ENCODE measurements around the gene PDXDC1. TPM values are rescaled to one million over a fixed set of nuclear protein-coding genes. Genes with fewer than 3 reads are reported as not detected.

PDXDC1 gene
- total RNA-seq, 3 donors from 2014 or later: 66.4 to 86.6 (median 82.9) TPM

- Histone ChIP-seq H3K36me3 (no peaks in the 10 kb centered on the region), H3K4me1 (no peaks in the 10 kb centered on the region), H3K4me3 (no peak overlapping the region), H3K27ac (no peak overlapping the region), H3K27me3 (no peaks in the 10 kb centered on the region), H3K9me3 (no peaks in the 10 kb centered on the region)
- intact Hi-C loops (cut with DNase I; ENCODE audit: low total_unique reads): no loop called here
- TF ChIP-seq POLR2AphosphoS5 (IDR thresholded peaks at IDR 0.05) (no peak), CTCF (IDR thresholded peaks at IDR 0.05) (no peak), POLR2A (IDR thresholded peaks at IDR 0.05) (no peak)
- DNase-seq (ENCODE audit: low spot score in 2 of 2): peak in 1 of 2 donors; percentile 48
Observed at GRCh38 chr16:14955546-14956231, 19.1 kb upstream of the PDXDC1 start.

DNA sequence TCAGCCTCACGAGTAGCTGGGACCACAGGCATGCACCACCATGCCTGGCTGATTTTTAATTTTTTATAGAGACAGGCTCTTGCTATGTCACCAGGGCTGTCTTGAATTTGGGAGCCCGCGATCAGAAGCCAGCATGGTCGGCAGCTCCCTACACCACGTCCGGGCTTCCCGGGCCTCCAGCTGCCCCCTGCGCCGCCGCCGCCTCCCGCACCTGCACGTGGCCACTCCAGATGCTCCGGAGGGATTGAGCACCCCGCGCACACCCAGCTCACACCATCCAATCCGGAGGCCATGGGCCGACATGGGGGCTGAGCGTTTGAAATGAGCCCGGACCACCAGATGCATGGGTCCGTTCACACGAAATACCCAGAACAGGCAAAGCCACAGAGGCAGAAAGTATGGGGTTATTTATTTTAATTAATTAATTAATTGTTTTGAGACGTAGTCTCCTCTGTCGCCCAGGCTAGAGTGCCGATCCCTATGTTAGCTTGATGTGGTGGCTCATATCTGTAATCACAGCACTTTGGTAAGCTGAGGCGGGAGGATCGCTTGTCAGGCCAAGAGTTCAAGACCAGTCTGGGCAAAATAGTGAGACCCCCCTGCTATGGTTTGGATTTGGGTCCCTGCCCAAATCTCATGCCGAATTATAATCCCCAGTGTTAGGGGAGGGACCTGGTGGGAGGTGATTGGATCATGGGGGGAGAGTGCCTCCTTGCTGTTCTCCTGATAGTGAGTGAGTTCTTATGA, 17.1 kb upstream of the PDXDC1 start:
- DNase-seq (ENCODE audit: low spot score in 2 of 2): no peak
- H3K9me3 ChIP-seq: no peaks in the 10 kb centered on the region
- H3K27ac ChIP-seq: no peak overlapping the region
- intact Hi-C loops (cut with DNase I; ENCODE audit: low total_unique reads): no loop called here
- no peak overlapping the region for H3K4me3 ChIP-seq
- no peaks in the 10 kb centered on the region for H3K27me3 ChIP-seq
- no peak for TF ChIP-seq CTCF (IDR thresholded peaks at IDR 0.05)
- no peak for TF ChIP-seq POLR2AphosphoS5 (IDR thresholded peaks at IDR 0.05)
- no peaks in the 10 kb centered on the region for H3K36me3 ChIP-seq
- H3K4me1 ChIP-seq: no peaks in the 10 kb centered on the region

DNA sequence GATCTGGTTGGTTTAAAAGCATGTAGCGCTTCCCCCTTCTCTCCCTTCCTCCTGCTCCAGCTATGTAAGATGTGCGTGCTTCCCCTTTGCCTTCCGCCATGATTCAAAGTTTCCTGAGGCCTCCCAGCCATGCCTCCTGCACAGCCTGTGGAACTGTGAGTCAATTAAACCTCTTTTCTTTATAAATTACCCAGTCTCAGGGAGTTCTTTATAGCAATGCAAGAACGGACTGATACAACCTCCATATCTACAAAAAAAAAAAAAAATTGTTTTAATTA, 16.6 kb upstream of the PDXDC1 start:
- intact Hi-C loops (cut with DNase I; ENCODE audit: low total_unique reads): no loop called here
- Histone ChIP-seq H3K36me3 (no peaks in the 10 kb centered on the region), H3K27me3 (no peaks in the 10 kb centered on the region), H3K4me3 (no peak overlapping the region), H3K4me1 (no peaks in the 10 kb centered on the region), H3K27ac (no peak overlapping the region), H3K9me3 (no peaks in the 10 kb centered on the region)
- no peak for TF ChIP-seq POLR2AphosphoS5 (IDR thresholded peaks at IDR 0.05)
- TF ChIP-seq CTCF (IDR thresholded peaks at IDR 0.05): no peak
- no peak for TF ChIP-seq POLR2A (IDR thresholded peaks at IDR 0.05)
- DNase-seq (ENCODE audit: low spot score in 2 of 2): no peak

- H3K27ac ChIP-seq: no peak overlapping the region
- H3K36me3 ChIP-seq: no peaks in the 10 kb centered on the region
- DNase-seq (ENCODE audit: low spot score in 2 of 2): no peak
- no peaks in the 10 kb centered on the region for H3K27me3 ChIP-seq
- H3K4me3 ChIP-seq: no peak overlapping the region
- H3K4me1 ChIP-seq: no peaks in the 10 kb centered on the region
- H3K9me3 ChIP-seq: no peaks in the 10 kb centered on the region
- intact Hi-C loops (cut with DNase I; ENCODE audit: low total_unique reads): no loop called here
- TF ChIP-seq POLR2AphosphoS5 (IDR thresholded peaks at IDR 0.05) (no peak), POLR2A (IDR thresholded peaks at IDR 0.05) (no peak), CTCF (IDR thresholded peaks at IDR 0.05) (no peak)
Observed at GRCh38 chr16:14958970-14959369, 15.9 kb upstream of the PDXDC1 start.

GRCh38 chr16:14961405-14962186, 13.2 kb upstream of the PDXDC1 start:
- Histone ChIP-seq H3K36me3 (no peaks in the 10 kb centered on the region), H3K27me3 (no peaks in the 10 kb centered on the region), H3K27ac (no peak overlapping the region), H3K4me3 (no peak overlapping the region), H3K4me1 (no peaks in the 10 kb centered on the region), H3K9me3 (no peaks in the 10 kb centered on the region)
- no peak for TF ChIP-seq CTCF (IDR thresholded peaks at IDR 0.05)
- TF ChIP-seq POLR2AphosphoS5 (IDR thresholded peaks at IDR 0.05): no peak
- TF ChIP-seq POLR2A (IDR thresholded peaks at IDR 0.05): no peak
- DNase-seq (ENCODE audit: low spot score in 2 of 2): no peak
- intact Hi-C loops (cut with DNase I; ENCODE audit: low total_unique reads): loop anchor here (10.0 kb wide), 1 partner anchor 917 kb away; no protein-coding TSS in a partner anchor
